Measurements from ENCODE around the gene KIRREL1.

The KIRREL1 gene

DNA sequence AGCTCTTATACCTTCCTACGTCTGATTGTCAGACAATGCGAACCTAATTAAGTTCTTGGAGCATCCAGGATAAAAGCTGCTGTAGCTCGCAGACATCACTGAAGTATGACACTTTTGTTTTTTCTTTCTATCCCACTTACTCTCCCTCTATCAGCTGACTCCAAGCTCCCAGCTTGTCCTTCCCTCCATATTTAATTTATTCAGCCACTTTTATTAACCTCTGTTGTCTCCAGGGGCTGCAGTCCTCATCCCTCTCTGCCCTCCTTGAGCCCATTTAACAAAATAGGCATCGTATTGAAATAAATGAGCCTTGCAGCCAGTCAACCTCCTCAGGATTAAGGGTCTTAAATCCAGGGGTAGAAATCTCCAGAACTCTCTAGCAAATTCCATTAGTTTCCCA lies 7.1 kb downstream of the KIRREL1 start:
- H3K4me3 ChIP-seq (ENCODE audit: low read length), result no peak overlapping the region

DNA sequence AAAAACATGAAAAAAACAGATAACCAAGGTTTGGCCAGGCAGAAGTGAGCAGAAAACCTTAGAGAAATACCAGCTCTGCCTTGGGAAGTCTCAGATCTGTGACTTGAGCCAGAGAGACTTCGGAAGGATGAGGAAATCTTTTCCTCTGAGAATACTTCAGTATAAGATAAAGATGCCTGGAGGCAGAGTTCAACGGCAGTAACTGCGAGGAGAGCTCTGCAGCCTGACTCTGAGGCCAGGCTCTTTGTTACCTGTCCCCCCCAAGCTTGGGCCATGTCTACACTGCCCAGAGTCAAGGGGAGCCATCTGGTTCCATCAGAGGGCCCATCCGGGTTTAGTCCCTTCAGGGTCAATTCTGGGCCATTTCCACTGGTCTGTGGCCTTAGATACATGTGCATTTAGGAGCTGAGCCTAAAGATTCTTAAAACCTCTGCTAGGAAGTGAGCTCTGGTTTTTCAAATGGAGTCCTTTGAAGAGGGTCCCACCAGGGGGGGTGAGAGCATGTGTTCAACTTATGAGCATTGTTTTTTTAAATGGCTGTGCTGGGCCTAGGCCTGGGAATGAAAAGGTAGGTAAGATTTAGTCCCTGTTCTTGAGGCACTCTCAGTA lies 8.7 kb downstream of the KIRREL1 start:
- no peaks in the 10 kb centered on the region for H3K9me3 ChIP-seq (ENCODE audit: control insufficient read depth, insufficient read depth, low read length)
- no peaks in the 10 kb centered on the region for H3K36me3 ChIP-seq (ENCODE audit: control insufficient read depth, low read length)
- H3F3A ChIP-seq (ENCODE audit: control insufficient read depth, insufficient read depth), result no peaks in the 10 kb centered on the region
- H4K20me1 ChIP-seq (ENCODE audit: control insufficient read depth, insufficient read depth, low read depth, low read length), result no peaks in the 10 kb centered on the region
- no peak overlapping the region for H3K27ac ChIP-seq (ENCODE audit: low read depth, low read length)
- H3K27me3 ChIP-seq (ENCODE audit: control insufficient read depth, low read length), result peaks cover 20% of the 10 kb centered on the region
- no peaks in the 10 kb centered on the region for H3K9me2 ChIP-seq (replicated peaks; ENCODE audit: control insufficient read depth, low read length)
- H3K4me1 ChIP-seq (ENCODE audit: control insufficient read depth, low read length), result no peaks in the 10 kb centered on the region
- no peak overlapping the region for H3K4me2 ChIP-seq (ENCODE audit: low read length)
- no peaks in the 10 kb centered on the region for H3K79me2 ChIP-seq (ENCODE audit: control insufficient read depth, low read length)
- TF ChIP-seq EZH2phosphoT487 (IDR thresholded peaks at IDR 0.05; ENCODE audit: borderline replicate concordance, low read length), result no peak
- TF ChIP-seq, protein P1, sequence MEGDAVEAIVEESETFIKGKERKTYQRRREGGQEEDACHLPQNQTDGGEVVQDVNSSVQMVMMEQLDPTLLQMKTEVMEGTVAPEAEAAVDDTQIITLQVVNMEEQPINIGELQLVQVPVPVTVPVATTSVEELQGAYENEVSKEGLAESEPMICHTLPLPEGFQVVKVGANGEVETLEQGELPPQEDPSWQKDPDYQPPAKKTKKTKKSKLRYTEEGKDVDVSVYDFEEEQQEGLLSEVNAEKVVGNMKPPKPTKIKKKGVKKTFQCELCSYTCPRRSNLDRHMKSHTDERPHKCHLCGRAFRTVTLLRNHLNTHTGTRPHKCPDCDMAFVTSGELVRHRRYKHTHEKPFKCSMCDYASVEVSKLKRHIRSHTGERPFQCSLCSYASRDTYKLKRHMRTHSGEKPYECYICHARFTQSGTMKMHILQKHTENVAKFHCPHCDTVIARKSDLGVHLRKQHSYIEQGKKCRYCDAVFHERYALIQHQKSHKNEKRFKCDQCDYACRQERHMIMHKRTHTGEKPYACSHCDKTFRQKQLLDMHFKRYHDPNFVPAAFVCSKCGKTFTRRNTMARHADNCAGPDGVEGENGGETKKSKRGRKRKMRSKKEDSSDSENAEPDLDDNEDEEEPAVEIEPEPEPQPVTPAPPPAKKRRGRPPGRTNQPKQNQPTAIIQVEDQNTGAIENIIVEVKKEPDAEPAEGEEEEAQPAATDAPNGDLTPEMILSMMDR (IDR thresholded peaks at IDR 0.05; ENCODE audit: low read depth, low read length, poor library complexity, severe bottlenecking), result no peak
- H3K4me3 ChIP-seq (ENCODE audit: low read length), result no peak overlapping the region

More for the DNA sequence above, 7.1 kb downstream of the KIRREL1 start:
- Histone ChIP-seq H3F3A (ENCODE audit: control insufficient read depth, insufficient read depth) (no peaks in the 10 kb centered on the region), H3K9me3 (ENCODE audit: control insufficient read depth, insufficient read depth, low read length) (no peaks in the 10 kb centered on the region), H3K27me3 (ENCODE audit: control insufficient read depth, low read length) (peaks cover 24% of the 10 kb centered on the region), H3K79me2 (ENCODE audit: control insufficient read depth, low read length) (no peaks in the 10 kb centered on the region), H3K27ac (ENCODE audit: low read depth, low read length) (no peak overlapping the region), H3K36me3 (ENCODE audit: control insufficient read depth, low read length) (no peaks in the 10 kb centered on the region), H3K4me1 (ENCODE audit: control insufficient read depth, low read length) (no peaks in the 10 kb centered on the region), H3K4me2 (ENCODE audit: low read length) (no peak overlapping the region), H4K20me1 (ENCODE audit: control insufficient read depth, insufficient read depth, low read depth, low read length) (no peaks in the 10 kb centered on the region), H3K9me2 (replicated peaks; ENCODE audit: control insufficient read depth, low read length) (no peaks in the 10 kb centered on the region)
- TF ChIP-seq, protein P1 (IDR thresholded peaks at IDR 0.05; ENCODE audit: low read depth, low read length, poor library complexity, severe bottlenecking), result no peak
- TF ChIP-seq EZH2phosphoT487 (IDR thresholded peaks at IDR 0.05; ENCODE audit: borderline replicate concordance, low read length), result no peak

DNA sequence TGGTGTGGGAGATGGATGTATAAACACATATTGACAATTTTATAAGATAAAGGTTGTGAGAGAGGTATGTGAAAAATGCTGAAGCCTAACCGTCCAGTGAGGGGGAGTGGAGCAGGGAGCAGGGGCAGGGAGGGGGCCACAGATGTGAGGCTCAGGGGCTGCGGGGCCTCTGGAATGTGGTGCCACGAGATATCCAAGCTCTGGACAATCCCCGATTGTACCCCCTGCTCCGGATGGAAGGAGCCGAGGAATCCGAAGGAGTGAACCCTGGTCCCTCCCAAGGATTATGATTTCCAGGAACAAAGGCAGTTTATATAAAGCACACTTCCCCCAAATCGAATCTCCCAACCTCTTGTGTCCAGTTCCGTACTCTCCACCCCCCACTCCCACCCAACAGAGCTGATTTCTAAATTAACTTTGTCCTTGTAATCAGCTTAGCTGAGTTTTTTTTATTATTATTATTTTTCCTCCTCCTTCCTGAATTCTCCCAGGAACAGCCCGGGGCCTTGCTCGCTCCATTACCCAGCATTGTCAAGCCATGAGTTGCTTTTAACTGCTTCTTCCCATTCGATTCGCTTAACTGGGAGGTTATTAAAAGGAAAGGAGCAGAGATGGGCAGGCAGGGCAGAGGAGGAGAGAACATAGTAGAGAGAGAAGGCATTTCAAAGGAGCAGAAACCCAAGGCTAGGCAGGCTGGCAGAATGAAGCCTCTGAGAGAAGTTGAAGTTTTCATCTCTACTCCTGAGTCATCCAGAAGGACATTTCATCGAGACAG lies 9.4 kb downstream of the KIRREL1 start:
- Histone ChIP-seq H3K4me2 (ENCODE audit: low read length) (no peak overlapping the region), H3F3A (ENCODE audit: control insufficient read depth, insufficient read depth) (no peaks in the 10 kb centered on the region), H3K4me1 (ENCODE audit: control insufficient read depth, low read length) (no peaks in the 10 kb centered on the region), H3K27me3 (ENCODE audit: control insufficient read depth, low read length) (peaks cover 17% of the 10 kb centered on the region), H3K9me2 (replicated peaks; ENCODE audit: control insufficient read depth, low read length) (no peaks in the 10 kb centered on the region), H3K79me2 (ENCODE audit: control insufficient read depth, low read length) (no peaks in the 10 kb centered on the region), H3K4me3 (ENCODE audit: low read length) (no peak overlapping the region), H3K27ac (ENCODE audit: low read depth, low read length) (no peak overlapping the region), H3K36me3 (ENCODE audit: control insufficient read depth, low read length) (no peaks in the 10 kb centered on the region), H3K9me3 (ENCODE audit: control insufficient read depth, insufficient read depth, low read length) (no peaks in the 10 kb centered on the region), H4K20me1 (ENCODE audit: control insufficient read depth, insufficient read depth, low read depth, low read length) (no peaks in the 10 kb centered on the region)
- TF ChIP-seq, protein P1 (IDR thresholded peaks at IDR 0.05; ENCODE audit: low read depth, low read length, poor library complexity, severe bottlenecking), result no peak
- no peak for TF ChIP-seq EZH2phosphoT487 (IDR thresholded peaks at IDR 0.05; ENCODE audit: borderline replicate concordance, low read length)
